Trophoblast cell (in vitro differentiated cells and primary cell): ENCODE measurements around the gene IL13RA1. TPM values are rescaled to one million over a fixed set of nuclear protein-coding genes. Genes with fewer than 3 reads are reported as not detected.
A peak's percentile ranks its signal among the peaks of the same experiment; 100 is the strongest.

Source experiments
- DNase-seq, 2 donors: peaks; one replicate each; pipeline ENCODE4 v3.0.0-alpha.2; 2016
- H2AFZ ChIP-seq: 2 replicates; pipeline ENCODE4 v1.6.1; 2013; ENCODE audit warnings: low read length, moderate library complexity, mild to moderate bottlenecking; ENCODE audit not compliant: insufficient read depth, poor library complexity
- H2AK5ac ChIP-seq: 2 replicates; pipeline ENCODE4 v1.6.1; 2013; ENCODE audit warnings: mild to moderate bottlenecking, low read length
- H2BK120ac ChIP-seq: 2 replicates; pipeline ENCODE4 v1.6.1; 2013; ENCODE audit warnings: low read length, mild to moderate bottlenecking, moderate library complexity; ENCODE audit not compliant: insufficient read depth, poor library complexity
- H2BK12ac ChIP-seq: 2 replicates; pipeline ENCODE4 v1.6.1; 2013; ENCODE audit warnings: mild to moderate bottlenecking, low read length, moderate library complexity
- H2BK5ac ChIP-seq: 2 replicates; pipeline ENCODE4 v1.6.1; 2013; ENCODE audit warnings: low read length, low read depth, moderate library complexity, mild to moderate bottlenecking; ENCODE audit not compliant: poor library complexity
- H3K14ac ChIP-seq: 2 replicates; pipeline ENCODE4 v1.6.1; 2013; ENCODE audit warnings: mild to moderate bottlenecking, low read length
- H3K18ac ChIP-seq: 2 replicates; pipeline ENCODE4 v1.6.1; 2013; ENCODE audit warnings: mild to moderate bottlenecking, low read length
- H3K23ac ChIP-seq: 2 replicates; pipeline ENCODE4 v1.6.1; 2013; ENCODE audit warnings: low read length
- H3K27ac ChIP-seq: 2 replicates; pipeline ENCODE4 v1.5.1; 2013; ENCODE audit warnings: low read depth, mild to moderate bottlenecking, inconsistent platforms, low read length, moderate library complexity
- H3K27me3 ChIP-seq: 2 replicates; pipeline ENCODE4 v1.6.1; 2013; ENCODE audit warnings: inconsistent platforms, mild to moderate bottlenecking, low read length, moderate library complexity; ENCODE audit not compliant: insufficient read depth
- H3K36me3 ChIP-seq, 2 experiments: 1 replicate in 1 of 2; 2 replicates in 1 of 2; pipeline ENCODE4 v1.6.1; 2013; ENCODE audit warnings: low read length in 2 of 2, mild to moderate bottlenecking in 2 of 2, moderate library complexity in 1 of 2; ENCODE audit not compliant: insufficient read depth in 2 of 2, control insufficient read depth in 1 of 2
- H3K4ac ChIP-seq: 2 replicates; pipeline ENCODE4 v1.6.1; 2013; ENCODE audit warnings: low read depth, mild to moderate bottlenecking, low read length, moderate library complexity
- H3K4me1 ChIP-seq, 2 experiments: 1 replicate in 1 of 2; 2 replicates in 1 of 2; pipeline ENCODE4 v1.6.1; 2013; ENCODE audit warnings: low read length in 2 of 2, mild to moderate bottlenecking in 2 of 2, moderate library complexity in 1 of 2; ENCODE audit not compliant: insufficient read depth in 2 of 2, control insufficient read depth in 1 of 2
- H3K4me2 ChIP-seq: 2 replicates; pipeline ENCODE4 v1.6.1; 2013; ENCODE audit warnings: inconsistent platforms, mild to moderate bottlenecking, low read length, moderate library complexity
- H3K4me3 ChIP-seq: 2 replicates; pipeline ENCODE4 v1.5.1; 2013; ENCODE audit warnings: mild to moderate bottlenecking, low read depth, low read length, inconsistent platforms
- H3K79me1 ChIP-seq: one replicate; pipeline ENCODE4 v1.6.1; 2013; ENCODE audit warnings: low read length
- H3K79me2 ChIP-seq: 2 replicates; pipeline ENCODE4 v1.6.1; 2013; ENCODE audit warnings: low read length, mild to moderate bottlenecking; ENCODE audit not compliant: control insufficient read depth, insufficient read depth, poor library complexity
- H3K9ac ChIP-seq: 2 replicates; pipeline ENCODE4 v1.6.1; 2013; ENCODE audit warnings: mild to moderate bottlenecking, low read length
- H3K9me3 ChIP-seq: 2 replicates; pipeline ENCODE4 v1.6.1; 2013; ENCODE audit warnings: low read depth, mild to moderate bottlenecking, control low read depth, inconsistent platforms, low read length; ENCODE audit not compliant: insufficient read depth
- H4K12ac ChIP-seq: 2 replicates; pipeline ENCODE4 v1.6.1; 2013; ENCODE audit warnings: low read depth, mild to moderate bottlenecking, low read length, moderate library complexity
- H4K8ac ChIP-seq: 2 replicates; pipeline ENCODE4 v1.6.1; 2013; ENCODE audit warnings: low read depth, mild to moderate bottlenecking, low read length, moderate library complexity
- H4K91ac ChIP-seq: one replicate; pipeline ENCODE4 v1.6.1; 2013; ENCODE audit warnings: low read depth, mild to moderate bottlenecking, low read length, moderate library complexity
- WGBS: extraction: QIAGEN DNeasy Blood & Tissue Kit; methylation state at CpG from one replicate; pipeline ENCODE4 v1.1.7; 2013; ENCODE audit warnings: missing lambda C conversion rate; ENCODE audit not compliant: insufficient read length, insufficient coverage; ENCODE audit errors: extremely low coverage; 5-methylcytosine and 5-hydroxymethylcytosine counted together
- polyA plus RNA-seq: library from polyadenylated mRNA; stranded (reverse); fragments of 200-250 nt; gene quantifications from 2 replicates; pipeline ENCODE4 v1.2.3, GENCODE V29; 2013

The IL13RA1 gene
- polyA plus RNA-seq, result 23.4 and 23.7 TPM in 2 replicates

DNA sequence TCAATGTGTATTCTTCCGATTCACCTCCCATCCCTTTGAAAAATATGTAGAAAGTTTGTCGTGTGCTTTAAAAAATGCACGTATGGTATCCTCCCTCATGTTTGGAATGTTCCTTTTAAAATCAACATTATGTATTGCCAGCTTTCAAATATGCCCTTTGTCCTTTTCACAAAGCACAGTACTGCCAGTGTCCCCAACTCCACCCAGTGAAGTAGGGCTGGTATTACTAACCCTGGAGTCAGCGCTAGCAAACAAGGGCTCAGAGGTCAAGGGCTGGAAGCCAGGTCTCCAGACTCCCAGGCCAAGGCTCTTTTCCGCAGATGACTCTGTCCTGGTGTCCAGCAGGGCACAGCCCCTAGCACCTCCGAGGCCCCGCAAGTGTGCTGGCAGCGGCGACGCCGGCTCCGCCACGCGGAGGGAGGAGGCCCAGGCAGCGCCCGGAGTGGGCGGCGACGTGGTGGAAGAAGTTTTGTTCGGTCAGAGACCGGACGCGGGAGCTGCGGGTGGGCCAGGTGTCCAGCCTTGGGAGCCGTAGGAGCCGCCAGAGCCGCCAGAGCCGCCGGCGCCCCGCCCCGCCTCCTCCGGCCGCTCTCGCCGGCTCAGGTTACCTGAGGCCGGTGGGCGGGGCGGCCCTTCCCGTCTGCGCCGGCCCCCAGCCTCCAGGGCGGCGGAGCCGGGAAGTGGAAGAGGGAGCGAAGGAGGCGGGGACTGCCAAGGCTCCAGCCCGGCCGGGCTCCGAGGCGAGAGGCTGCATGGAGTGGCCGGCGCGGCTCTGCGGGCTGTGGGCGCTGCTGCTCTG, at the start of gene IL13RA1:
Gene IL13RA1, plus strand, starts transcription at position 720 of the 799 bp plus-strand sequence. Its CDS starts 33 bp downstream, at position 753.
- Histone ChIP-seq H3K27ac (peak within 1 kb of the TSS; percentile 83), H3K18ac (peak within 1 kb of the TSS; percentile 88), H4K12ac (peak within 1 kb of the TSS; percentile 75), H2BK12ac (no peak within 1 kb of the TSS), H3K27me3 (no peaks in the 10 kb centered on the region), H3K14ac (peak within 1 kb of the TSS; percentile 87), H3K4ac (peak within 1 kb of the TSS; percentile 86), H3K4me1 (no peaks in the 10 kb centered on the region), H3K79me2 (peaks cover 6% of the 10 kb centered on the region), H3K36me3 (no peaks in the 10 kb centered on the region), H3K4me2 (peak within 1 kb of the TSS; percentile 82), H2BK5ac (peak within 1 kb of the TSS; percentile 86), H3K79me1 (peaks cover 10% of the 10 kb centered on the region), H3K9me3 (no peaks in the 10 kb centered on the region), H2AFZ (peak within 1 kb of the TSS; percentile 83), H4K91ac (peak within 1 kb of the TSS; percentile 85), H3K4me3 (peak within 1 kb of the TSS; percentile 77), H4K8ac (peak within 1 kb of the TSS; percentile 69), H3K23ac (no peak within 1 kb of the TSS), H3K9ac (peak within 1 kb of the TSS; percentile 40), H2BK120ac (peak within 1 kb of the TSS; percentile 86), H2AK5ac (no peak within 1 kb of the TSS)
- peak; percentile 87 to 92 for DNase-seq
- no CpG with 5 or more reads among the region's 56 CpGs for WGBS

DNA sequence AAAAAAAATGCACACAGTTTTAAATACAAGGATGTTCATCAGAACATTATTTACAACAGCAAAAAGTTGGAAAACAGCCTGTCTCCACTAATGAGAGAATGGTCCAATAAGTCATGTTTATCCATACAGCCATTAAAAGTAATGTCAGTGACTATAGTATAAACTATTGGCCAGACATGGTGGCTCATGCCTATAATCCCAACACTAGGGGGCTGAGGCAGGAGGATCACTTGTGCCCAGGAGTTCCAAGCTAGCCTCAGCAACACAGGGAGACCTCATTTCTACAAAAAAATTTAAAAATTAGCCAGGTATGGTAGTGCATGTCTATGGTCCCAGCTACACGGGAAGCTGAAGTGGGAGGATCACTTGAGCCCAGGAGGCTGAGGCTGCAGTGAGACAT, 48.1 kb upstream of the IL13RA1 start:
- no peak overlapping the region for H2AFZ ChIP-seq
- no peak overlapping the region for H4K12ac ChIP-seq
- H3K9ac ChIP-seq, result no peak overlapping the region
- no peak overlapping the region for H3K23ac ChIP-seq
- H2AK5ac ChIP-seq, result no peak overlapping the region
- H3K79me2 ChIP-seq, result no peaks in the 10 kb centered on the region
- no peak overlapping the region for H2BK120ac ChIP-seq
- no peaks in the 10 kb centered on the region for H3K27me3 ChIP-seq
- no peak for DNase-seq
- H3K14ac ChIP-seq, result no peak overlapping the region
- H3K79me1 ChIP-seq, result no peaks in the 10 kb centered on the region
- no peak overlapping the region for H2BK12ac ChIP-seq
- no peak overlapping the region for H2BK5ac ChIP-seq
- H3K4me2 ChIP-seq, result no peak overlapping the region
- H3K27ac ChIP-seq, result no peak overlapping the region
- no peak overlapping the region for H4K91ac ChIP-seq
- H3K18ac ChIP-seq, result no peak overlapping the region
- H4K8ac ChIP-seq, result no peak overlapping the region
- no peaks in the 10 kb centered on the region for H3K9me3 ChIP-seq
- no peak overlapping the region for H3K4me3 ChIP-seq
- no peak overlapping the region for H3K4ac ChIP-seq
- no peaks in the 10 kb centered on the region for H3K36me3 ChIP-seq
- no CpG with 5 or more reads among the region's 1 CpG for WGBS
- H3K4me1 ChIP-seq, result no peaks in the 10 kb centered on the region

DNA sequence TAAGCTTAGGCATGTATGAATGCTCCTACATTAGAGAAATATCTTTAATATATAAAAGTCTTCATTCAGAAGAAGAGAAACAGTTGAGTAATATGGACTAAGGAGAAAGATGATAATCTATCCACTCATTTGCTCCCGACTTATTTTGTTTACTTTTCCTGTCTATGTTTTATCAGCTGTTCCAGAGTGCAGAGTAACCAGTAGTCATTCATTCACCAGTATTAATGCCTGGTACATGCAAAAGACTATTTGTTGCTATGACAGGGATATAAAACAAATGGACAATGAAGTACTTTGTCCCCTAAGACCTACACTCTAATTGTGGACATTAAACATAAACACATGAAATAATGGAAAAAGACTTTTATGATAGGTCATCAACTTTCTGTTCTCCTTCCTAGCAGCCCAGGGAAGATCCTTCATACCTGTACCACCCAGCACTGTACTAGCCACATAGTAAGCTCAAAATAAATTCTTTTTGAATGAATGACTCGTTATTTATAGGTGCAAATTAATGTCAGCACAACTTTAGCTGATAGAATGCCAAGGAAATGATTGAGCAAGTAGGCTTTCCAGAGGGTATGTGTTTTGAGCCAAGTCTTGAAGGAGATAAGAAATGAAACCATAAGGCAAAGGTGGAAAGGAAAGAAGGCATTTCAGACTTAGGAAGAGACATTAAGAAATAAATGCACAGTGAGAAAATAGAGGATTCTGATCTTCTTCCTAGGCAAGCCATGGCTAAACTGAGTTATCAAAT, 45.0 kb upstream of the IL13RA1 start:
- Histone ChIP-seq H2BK5ac (no peak overlapping the region), H4K12ac (no peak overlapping the region), H3K4me2 (no peak overlapping the region), H3K14ac (no peak overlapping the region), H3K4ac (no peak overlapping the region), H4K8ac (no peak overlapping the region), H2AFZ (no peak overlapping the region), H2BK12ac (no peak overlapping the region), H3K27ac (no peak overlapping the region), H4K91ac (no peak overlapping the region), H3K36me3 (no peaks in the 10 kb centered on the region), H3K27me3 (no peaks in the 10 kb centered on the region), H3K18ac (no peak overlapping the region), H3K9me3 (no peaks in the 10 kb centered on the region), H3K79me2 (no peaks in the 10 kb centered on the region), H2AK5ac (no peak overlapping the region), H3K4me3 (no peak overlapping the region), H3K4me1 (no peaks in the 10 kb centered on the region), H3K79me1 (no peaks in the 10 kb centered on the region), H3K23ac (no peak overlapping the region), H2BK120ac (no peak overlapping the region), H3K9ac (no peak overlapping the region)
- DNase-seq, result no peak
- WGBS, result no CpG with 5 or more reads among the region's 2 CpGs

DNA sequence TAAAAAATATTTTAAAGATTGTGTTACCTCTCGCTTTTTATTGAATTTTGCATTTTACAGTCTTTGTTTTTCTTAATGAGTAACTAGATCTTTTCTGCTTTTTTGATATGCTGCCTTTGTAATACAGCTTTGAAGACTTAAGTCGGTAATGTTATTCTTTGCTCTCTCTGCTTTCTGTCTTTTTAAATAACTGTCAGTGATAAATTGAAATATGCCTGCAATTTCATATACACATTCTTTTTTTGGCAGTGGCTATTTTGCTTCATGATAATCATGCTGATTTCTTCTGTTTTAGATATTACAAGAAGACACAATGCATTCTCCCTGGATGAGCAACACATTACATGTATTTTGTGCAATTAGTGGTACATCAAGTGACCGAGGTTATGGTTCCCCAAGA, 42.0 kb upstream of the IL13RA1 start:
- Histone ChIP-seq H3K18ac (no peak overlapping the region), H3K79me1 (no peaks in the 10 kb centered on the region), H2AFZ (no peak overlapping the region), H3K79me2 (no peaks in the 10 kb centered on the region), H3K23ac (no peak overlapping the region), H3K27ac (no peak overlapping the region), H2BK120ac (no peak overlapping the region), H3K9me3 (no peaks in the 10 kb centered on the region), H3K4me1 (no peaks in the 10 kb centered on the region), H3K4me3 (no peak overlapping the region), H3K27me3 (no peaks in the 10 kb centered on the region), H3K14ac (no peak overlapping the region), H3K36me3 (no peaks in the 10 kb centered on the region), H4K8ac (no peak overlapping the region), H2BK5ac (no peak overlapping the region), H3K4me2 (no peak overlapping the region), H3K9ac (no peak overlapping the region), H4K12ac (no peak overlapping the region), H4K91ac (no peak overlapping the region), H2BK12ac (no peak overlapping the region), H3K4ac (no peak overlapping the region), H2AK5ac (no peak overlapping the region)
- no peak for DNase-seq
- WGBS, result no CpG with 5 or more reads among the region's 3 CpGs
